ENCODE data around the gene FANCE.

DNA sequence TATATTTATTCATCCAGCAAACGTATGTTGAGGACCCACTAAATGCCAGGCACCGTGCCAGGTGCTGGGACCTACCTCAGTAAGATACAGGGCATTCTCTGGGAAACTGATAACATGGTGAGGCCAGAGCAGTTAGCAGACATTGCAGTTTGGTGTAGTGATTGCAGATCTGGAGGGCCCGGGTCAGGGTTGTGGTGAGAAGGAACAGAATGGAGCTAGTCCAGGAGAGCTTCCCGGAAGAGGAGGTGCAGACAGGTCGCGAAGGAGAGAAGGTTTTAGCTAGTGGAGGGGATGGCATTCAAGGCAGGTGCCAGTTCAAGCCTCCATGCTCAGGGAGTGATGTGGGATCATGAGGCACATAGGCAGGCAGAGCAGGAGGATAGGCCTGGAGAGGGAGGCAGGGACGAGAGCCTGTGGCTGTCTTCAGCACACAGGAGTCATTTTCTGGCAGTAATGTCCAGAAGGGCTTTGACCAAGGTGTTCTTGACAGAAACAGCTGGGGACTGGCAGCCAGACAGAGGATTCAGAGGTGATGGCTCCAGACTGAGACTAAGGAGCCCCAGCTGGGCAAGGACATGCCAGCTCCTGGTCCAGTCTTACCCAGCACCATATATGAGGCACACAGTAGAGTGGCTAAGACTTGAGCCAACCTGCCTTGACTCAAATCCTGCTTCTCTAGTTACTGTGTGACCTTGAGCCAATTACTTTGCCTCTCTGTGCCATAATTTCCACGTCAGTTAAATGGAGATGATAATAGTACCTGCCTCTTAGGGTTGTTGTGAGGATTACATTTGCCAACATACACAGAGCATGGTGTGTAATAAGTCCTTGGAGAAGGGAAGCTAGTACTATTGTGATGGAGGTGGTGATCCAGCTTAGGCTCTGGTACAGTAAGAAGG is 48.3 kb upstream of the FANCE start:
- TF ChIP-seq, protein P1, sequence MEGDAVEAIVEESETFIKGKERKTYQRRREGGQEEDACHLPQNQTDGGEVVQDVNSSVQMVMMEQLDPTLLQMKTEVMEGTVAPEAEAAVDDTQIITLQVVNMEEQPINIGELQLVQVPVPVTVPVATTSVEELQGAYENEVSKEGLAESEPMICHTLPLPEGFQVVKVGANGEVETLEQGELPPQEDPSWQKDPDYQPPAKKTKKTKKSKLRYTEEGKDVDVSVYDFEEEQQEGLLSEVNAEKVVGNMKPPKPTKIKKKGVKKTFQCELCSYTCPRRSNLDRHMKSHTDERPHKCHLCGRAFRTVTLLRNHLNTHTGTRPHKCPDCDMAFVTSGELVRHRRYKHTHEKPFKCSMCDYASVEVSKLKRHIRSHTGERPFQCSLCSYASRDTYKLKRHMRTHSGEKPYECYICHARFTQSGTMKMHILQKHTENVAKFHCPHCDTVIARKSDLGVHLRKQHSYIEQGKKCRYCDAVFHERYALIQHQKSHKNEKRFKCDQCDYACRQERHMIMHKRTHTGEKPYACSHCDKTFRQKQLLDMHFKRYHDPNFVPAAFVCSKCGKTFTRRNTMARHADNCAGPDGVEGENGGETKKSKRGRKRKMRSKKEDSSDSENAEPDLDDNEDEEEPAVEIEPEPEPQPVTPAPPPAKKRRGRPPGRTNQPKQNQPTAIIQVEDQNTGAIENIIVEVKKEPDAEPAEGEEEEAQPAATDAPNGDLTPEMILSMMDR (IDR thresholded peaks at IDR 0.05): no peak
- TF ChIP-seq POLR2A (IDR thresholded peaks at IDR 0.05): no peak
